UCSD-AML1 (cell line): ENCODE data around the gene ECE1.
A peak's percentile ranks its signal among the peaks of the same experiment; 100 is the strongest.

ENCODE experiments used
- DNase-seq: peaks from one replicate; lab custom pipeline; 2025; ENCODE audit not compliant: unreplicated experiment; lab: John Stamatoyannopoulos, UW

ECE1 gene

DNA sequence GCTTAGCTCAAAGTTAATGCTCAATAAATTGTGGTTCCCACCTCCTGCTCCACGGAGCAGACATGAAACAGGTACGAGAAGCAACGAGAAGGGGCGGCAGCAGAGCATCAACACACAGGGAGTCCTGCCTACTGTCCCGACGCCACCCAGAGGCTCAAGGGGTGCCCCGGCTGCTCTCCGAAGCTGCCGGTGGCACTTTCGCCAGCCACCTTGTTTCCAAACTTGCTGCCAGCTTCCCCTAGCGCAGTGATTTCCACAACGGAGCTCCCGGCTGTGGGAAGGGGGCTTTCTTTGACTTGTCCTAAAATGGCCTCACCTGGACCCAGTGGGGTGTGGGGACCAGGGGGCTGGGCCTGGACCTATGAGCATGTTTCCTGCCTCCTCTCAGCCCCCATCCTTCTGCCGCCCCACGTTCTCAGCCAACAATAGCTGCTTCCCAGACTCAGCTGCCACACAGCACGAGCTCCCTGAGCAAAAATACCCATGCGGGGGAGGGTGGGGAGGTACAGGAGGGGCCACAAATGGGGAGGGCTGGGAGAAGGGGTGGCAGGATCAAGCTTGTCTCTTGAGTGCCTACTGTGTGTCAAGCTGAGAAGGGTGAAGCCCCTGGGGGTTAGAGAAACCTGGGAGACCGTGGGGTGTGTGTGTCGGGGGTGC lies 35.6 kb upstream of the ECE1 start:
- DNase-seq: no peak

DNA sequence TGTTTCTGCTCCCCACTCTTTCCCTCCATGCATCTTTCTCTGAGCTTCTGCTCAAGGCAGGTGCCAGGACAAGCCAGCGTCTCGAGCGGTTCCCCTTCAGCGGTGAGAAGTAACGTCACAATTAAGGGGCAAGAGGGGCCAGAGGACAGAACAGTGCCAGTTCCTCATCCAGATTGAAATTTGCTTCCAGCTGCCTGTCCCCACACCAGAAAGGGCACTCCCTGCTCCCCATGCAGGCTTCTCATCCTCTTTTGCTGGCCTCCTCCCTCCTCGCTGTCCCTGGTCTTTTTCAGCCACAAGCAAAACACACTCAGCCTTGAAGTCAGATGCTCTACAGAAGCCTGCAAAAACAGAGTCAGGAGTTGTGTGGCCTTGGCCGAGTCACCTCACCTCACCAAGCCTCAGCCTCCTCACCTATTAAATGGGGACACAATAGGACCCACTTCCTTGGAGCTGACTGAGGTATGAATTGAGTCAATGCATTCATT lies 35.0 kb upstream of the ECE1 start:
- no peak for DNase-seq

DNA sequence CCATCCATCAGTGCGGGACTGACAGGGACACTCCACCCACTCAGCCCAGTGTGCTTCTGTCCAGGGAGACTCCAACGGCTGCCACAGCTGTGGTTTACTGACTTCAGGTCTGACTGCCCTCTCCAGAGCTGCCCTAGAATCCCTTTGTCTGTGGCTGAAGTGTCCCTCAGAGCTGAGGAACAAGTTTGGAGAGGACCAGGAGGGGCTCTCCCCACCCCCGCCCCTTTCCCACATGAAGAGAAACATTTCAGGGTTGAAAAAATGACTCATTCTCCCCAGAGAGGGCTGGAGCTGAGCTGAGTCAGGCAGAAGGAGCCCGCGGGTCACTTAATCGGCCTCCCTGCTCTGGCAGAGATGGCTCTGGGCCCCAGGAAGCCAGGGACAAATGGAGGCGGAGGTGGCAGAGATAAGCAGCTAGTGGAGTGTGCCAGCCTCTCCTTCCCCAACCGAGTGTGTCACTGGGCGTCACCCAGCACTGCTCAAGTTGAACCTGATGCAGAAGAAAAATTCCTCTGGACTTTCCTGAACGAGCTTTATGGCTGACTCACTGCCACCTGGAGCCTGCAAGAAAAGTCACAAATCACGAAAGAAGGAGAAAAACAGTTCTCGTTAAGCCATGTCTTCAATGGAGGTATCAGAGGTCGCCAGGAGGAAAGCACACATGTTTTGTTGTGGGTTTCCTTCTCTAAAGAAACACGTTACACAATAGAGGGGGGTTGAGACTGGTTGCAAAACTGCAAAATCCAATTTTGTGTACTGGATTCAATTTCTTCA lies 34.3 kb upstream of the ECE1 start:
- DNase-seq: peak; percentile 68

DNA sequence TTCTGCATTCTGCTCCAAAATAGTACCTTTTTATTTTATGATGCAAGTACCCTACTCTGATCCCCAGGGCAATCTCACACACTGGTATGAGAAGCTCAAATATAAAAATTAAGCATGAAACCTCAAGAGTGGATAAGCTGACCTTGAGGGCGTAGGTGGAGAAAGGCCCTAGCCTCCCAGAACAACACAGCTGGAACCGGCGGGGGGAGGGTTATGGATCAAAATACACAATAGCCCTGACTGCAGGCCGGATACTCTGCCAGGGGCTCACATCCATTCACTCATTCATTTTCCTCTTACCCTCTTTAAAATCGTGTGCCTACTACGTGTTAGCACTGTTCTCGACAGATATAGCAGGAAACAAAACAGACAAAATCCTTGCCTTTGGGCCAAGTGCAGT lies 32.8 kb upstream of the ECE1 start:
- no peak for DNase-seq

DNA sequence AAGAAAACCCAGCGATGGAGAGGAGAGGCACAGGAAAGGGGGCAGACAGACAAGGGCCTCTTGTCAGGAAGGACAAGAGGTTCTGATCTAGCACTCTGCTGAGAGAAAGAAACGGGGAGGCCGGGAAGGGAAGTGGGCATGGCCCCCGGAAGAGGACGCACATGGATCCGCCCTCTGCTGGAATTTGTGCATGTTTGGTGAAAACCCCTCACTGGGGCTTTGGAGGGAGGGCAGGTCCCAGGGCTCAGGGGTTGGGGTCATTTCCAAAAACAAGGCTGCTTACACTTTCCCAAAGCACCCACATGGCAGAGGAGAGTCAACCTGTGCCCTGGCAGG lies 32.4 kb upstream of the ECE1 start:
- DNase-seq: peak; percentile 56

DNA sequence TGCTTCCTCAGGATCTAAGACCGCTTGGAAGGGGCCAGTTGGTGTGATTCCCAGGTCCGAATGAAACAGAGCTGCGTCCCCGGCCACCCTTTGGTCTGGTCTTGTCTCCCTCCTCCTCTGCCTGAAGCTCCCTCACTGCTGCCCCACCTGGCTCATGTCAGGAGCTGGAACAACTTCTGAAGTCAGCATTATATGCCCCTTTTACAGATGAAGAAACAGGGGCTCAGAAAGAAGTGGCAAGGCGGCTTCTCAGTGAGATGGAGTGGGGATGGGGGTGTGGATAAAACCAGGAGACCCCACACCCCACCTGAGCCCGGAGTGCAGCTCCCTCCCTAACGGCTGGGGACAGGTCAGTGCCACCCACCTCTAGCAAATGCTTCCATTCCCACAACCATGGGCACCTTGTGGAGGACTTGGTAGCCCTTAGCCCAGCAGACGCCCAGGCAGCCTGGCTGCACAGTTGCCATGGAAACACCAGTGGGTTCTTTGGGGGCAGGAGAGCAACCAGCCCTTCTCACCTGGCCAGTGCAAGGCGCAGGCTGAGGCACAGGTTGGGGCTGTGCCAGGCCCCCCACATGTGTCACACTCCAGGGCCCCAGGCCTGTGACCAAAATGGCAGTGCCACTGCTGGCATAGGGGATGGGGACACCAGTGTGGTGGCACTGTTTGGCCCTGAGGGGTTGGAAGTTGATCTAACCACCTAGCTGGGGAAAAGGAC lies 31.9 kb upstream of the ECE1 start:
- DNase-seq: no peak

DNA sequence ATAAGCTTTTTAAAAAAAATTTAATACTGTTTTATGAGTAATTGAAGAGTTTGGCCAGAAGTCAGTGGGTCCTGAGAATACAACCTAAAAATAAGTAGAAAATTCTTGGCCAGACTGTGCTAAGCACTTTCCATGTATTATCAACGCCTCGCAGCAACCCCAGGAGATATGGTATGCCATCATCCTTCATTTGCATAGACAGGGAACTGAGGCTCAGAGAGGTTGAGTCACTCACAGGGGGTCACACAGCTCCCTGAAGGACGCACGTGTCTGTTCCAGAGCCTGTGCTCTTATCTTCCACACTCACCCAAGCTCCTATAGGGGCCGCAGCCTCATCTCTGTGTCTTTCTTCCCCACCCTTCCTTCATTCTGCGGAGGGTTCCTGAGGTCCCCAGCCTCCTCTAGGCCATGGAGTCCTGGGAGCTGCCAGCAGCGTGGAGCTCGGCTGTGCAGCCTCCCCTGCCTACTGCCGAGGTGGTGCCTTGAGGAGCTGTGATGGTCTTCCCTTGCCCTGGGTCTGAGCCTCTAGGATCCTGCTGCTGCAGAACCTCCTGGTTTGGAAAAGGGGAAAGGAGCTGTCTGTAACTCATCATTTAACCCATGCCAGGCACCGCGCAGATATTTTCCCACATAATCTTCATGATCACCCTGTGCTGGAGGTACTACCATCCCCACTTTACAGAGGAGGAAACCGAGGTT lies 30.3 kb upstream of the ECE1 start:
- no peak for DNase-seq

DNA sequence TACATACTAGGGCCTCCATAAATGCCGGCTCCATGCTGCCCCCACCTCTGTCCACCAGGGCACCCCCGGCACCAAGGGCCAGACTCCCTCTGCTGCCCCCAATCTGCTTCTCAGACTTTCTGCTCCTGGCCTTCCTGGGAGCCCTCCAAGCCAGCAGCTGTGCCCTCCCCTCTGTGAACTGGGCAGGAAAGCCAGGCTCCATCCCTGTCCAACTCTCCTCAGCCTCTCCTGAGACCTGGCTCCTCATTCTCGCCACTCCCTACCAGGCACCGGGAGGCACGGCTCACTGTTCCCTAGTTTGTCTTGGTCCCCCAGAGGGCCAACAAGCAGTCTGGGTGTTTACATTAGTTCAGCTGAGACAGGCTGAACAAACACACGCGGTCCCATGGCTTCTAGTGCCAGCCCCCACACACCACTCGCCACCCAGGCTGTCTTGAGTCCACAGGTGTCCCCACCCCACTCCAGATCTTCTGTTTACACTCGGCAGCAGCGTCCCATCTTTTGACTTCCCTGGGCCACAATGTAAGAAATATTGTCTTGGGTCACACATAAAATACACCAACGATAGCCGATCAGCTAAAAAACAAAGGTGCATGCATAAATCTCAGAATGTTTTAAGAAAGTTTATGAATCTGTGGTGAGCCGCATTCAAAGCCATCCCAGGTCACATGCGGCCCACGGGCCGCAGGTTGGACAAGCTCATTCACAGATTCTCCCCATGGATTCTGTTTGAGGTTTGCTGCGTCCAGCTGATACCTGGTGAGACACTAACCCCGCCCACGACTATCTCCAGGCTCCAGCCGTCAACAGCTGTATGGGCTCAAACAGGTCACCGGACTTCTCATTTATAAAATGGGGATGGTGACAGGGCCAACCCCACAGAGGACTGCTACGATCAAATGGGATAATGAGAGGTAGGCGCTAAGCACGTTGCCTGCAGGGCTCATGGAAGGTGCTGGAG lies 29.5 kb upstream of the ECE1 start:
- DNase-seq: no peak

DNA sequence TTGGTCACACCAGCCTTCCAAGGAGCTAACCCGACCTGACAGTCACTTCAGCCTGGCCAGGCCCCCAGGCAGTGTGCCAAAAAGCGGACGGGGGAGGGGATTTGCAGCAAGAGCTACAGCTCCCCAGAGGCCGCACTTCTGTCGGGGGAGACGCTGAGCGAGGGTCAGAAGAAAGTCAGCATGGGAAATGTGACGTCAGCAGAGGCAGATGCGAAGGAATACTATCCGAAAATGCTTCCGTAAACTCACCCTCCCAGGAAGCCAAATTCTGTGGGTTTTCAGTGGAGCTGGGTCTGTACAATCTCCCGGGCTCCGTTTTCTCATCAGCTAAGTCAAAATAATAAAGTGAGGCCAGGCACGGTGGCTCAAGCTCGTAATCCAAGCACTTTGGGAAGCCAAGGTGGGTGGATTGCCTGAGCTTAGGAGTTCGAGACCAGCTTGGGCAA lies 28.5 kb upstream of the ECE1 start:
- DNase-seq: no peak

DNA sequence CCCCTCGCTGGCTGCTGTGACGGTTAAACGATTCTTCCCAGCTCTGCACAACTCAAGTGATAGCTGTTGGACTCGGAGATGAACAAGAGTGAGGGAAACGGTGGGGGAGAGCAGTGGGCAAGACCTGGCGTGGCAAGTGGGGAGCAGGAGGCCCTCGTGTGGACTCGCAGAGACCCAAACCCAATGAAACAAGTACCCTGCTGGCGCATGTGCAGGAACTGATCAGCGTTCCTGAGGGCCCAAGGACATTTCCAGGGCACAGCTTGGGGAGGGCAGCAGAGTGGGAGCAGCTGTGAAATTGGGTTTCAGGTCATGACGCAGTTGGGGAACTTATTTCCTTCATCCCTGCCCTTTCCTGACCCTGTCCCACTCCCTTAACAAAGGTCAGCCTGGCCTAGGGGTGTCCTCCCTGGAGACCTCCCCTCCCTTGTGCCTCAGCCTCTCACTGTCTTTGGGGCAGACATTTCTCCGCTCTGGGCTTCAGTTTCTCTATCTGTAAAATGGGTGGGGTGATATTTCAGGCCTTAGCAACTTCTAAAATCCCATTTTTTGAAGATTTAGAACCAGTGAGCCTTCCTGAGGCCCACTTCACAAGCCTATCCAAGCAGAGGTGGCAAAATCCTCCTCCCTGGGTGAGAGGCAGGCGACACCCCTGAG lies 27.9 kb upstream of the ECE1 start:
- no peak for DNase-seq

DNA sequence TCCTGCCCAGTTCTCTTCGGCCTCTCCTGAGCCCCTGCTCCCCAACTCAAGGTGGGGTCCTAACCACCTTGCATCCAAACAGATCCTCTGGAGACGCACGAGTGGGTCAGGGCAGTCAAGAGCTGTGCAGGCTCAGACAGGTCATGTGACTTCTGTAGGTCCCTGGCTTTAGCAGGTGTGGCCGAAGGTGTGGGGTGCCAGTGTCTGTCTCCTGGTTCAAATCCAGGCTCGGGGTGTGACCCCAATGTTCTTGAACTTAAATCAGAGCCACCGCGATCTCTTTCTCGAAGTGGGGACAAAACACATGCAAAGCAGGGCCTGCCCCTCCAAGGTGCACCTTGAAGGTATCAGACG lies 27.4 kb upstream of the ECE1 start:
- DNase-seq: no peak

DNA sequence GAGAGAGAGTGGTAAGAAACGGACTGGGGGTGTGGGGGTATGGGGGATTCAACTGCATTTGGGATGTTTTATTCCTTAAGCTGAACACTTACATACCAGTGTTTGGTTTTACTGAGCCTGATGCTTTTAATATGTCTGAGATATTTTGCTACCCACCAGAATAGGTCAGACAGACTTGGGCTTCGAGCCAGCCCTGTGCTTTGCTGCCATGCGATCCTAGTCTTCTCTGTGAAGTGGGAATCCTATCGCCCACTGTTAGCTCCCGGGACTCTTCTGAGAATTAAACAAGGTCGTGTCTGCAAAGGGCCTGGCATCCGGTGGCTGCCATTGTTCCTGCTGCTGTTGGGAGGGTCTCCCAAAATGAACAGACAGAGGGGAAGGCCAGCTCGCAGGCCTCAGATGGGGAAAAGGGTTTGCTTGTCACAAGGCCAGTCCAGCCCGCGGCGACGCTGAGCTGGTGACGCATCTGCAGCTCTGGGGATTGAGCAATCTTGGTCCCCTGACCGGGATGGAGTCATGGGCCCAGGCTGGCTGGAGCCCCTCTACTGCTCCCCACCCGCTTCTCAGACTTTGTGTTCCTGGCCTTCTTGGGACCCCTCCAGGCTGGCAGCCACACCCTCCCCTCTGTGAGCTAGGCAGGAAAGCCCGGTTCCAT lies 26.9 kb upstream of the ECE1 start:
- no peak for DNase-seq

DNA sequence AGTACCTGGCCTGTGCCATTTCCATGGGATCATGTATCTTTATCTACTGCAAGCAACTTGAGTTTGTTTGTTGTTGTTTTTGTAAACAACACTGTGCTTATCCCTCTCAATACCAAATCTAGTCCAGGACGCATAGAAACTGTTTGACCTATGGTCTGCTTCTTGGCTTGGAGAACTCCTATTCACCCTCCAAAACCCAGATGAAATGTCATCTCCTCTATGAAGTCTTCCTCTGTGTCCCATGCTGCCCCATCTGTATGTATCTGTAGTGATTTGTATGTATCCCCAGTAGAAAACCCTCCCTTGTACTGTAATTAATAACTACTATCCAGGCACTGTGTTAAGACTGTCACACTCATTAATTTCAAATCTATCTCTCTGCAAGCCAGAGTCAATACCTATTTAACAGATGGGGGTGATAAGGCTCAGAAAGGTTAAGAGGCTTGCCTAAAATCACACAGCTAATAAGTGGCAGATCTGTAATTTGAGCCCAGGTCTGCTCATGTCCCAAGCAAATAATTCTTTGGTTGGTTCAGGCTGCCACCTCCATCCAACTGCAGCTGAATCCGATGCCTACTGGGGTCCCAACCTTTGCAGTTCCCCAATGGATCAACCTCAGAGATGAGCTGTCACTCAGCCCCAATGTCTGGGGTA lies 24.6 kb upstream of the ECE1 start:
- DNase-seq: no peak

DNA sequence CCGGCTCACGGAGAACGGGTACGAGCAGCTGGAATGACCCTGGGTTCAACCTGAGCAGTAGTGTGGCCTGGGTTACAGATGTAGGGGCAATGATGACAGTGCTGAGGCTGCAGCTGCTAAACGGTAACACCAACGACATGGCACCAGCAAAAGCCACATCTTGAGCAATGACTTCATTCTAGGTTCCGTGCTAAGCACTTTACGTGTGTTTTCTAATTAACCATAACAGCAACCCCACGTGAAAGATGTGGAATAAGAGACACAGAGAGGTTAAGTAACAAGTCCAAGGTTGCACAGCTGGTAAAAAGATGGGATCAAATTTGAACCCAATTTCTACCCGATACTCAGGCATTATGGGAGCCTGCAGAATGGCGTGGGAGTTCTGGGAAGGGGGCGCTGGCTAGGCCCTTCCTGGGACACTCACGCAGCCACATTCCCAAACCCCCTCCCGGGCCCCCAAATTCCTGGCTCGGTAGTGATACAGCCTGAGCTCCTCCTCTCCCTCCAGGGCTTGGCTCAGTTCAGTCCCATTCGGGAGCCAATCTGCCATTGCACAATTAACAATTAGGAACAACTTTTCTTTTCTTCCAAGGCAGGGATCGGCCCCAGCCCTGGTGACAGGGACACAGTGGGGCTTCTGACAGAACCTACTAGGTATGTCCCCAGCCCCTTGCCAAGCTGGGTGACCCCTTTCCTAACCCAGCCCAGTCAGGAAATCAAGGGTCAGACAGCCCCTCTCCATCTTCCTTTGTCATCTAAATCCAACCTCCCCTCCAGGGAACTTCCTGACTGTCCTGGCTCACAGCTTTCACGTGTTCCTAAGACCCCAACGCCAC lies 23.8 kb upstream of the ECE1 start:
- no peak for DNase-seq

DNA sequence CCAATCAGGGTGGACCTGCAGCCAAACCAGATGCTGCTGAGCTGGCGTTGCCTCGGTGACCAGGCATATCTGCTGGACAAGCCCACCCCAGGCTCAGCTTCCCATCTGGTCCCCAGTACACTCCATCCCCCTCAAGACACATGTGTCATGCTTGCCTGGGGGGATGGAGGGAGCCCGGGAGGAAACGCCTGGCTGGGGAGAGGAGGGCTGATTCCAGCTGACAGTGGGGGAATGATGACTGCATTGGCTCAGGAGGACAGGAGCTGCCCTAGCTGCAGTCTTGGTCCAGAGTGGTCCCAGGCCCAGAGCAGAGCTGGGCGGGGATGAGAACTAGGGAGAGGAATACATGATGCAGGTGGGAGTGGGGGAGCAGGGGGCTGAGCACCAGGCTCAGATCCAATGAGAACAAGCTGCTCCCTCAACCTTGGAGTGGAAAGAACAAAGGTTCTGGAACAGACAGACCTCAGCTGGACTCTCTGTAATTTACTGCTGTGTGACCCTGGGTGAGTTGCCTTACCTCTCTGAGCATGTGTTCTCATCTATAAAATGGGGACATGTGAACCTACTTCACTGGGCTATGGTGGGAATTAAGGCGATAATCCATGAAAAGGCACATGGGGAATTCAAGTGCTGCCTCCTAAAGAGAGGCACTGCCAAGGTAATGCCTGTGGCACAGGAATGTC lies 23.1 kb upstream of the ECE1 start:
- no peak for DNase-seq

DNA sequence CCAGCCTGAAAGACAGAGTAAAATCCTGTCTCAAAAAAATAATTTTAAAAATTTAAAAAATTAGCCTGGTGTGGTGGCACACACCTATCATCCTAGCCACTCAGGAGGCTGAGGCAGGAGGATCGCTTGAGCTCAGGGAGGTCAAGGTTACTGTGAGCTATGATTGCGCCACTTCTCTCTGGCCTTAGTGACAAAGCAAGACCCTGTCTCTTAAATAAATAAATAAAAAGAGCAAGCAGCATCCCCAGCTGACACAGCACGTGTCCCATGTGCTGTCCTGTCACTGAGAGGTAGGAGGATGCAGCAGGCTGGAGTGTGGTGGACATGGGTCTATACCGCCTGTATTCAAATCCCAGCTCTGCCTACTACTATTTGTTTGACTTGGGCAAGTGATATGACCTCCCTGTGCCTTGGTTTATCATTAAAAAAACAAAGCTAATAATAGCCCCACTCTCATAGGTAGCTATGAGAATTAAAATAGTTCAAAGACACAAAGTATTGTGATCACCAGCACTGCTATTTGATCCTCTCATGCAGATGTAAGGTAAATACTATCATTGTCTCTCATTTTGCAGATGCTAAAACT lies 22.2 kb upstream of the ECE1 start:
- no peak for DNase-seq

DNA sequence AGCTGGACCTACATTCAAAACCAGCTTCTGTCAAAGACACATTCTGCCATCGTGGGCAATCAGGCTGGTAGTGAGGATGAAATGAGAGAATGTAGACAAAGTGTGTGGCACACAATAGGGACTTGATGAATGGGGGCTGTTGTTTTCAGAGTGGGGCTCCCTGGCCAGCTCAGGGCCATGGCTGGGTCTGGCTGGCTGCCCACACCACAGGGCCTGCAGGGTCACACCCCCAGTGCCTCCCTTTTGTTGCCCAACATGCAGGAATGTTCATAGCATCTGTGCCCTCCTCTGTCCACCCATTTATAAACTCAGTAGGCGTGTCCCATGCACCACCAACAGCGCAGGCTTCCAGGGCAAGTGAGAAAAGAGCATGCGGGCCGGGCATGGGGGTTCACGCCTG lies 20.8 kb upstream of the ECE1 start:
- DNase-seq: no peak
